Measurements from ENCODE around the gene DNAI2.
"Not testable (repeated sequence)": the region's sequence is repeated elsewhere in the genome, so short reads cannot be mapped to it uniquely, and the experiment has no call there.

Gene DNAI2

DNA sequence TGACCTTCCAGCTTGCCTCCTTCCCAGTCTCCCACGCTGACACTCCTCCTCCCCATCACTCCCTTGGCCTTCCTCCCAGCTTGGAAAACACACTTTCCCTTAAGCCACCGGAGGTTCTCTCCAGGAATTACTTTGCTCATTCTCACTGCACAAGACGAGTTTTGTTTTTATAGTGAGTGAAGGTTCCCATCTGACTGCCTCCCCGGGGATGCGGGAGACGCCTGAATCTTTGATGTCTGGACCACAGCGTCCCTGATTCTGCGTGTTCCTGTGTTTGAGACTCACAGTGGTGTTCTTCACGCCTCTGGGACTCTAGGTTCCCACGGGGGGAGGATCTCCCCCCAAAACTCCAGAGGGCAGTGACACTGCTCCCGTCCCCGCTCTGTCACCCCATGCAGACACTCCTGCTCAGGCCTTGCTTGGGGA lies 2.0 kb downstream of the DNAI2 start:
- DNase-seq (ENCODE audit: low spot score), result no peak

- no peak for DNase-seq (ENCODE audit: low spot score)
These were observed 2.5 kb downstream of the DNAI2 start for GRCh38 chr17:74276541-74277009.

DNA sequence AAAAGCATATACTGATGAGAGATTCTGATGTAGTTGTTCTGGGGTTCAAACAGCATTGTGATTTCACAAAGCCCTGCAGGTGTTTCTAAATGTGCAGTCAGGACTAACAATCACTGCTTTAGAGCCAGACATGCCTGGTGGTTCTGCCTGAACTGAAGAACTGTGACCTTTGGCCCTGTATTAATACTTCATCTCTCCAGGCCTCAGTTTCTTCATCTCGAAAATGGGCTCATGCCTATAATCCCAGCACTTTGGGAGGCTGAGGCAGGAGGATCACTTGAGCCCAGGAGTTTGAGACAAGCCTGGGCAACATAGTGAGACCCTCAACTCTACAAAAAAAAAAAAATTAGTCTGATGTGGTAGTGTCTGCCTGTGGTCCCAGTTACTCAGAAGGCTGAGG lies 3.9 kb downstream of the DNAI2 start:
- DNase-seq (ENCODE audit: low spot score), result no peak

DNA sequence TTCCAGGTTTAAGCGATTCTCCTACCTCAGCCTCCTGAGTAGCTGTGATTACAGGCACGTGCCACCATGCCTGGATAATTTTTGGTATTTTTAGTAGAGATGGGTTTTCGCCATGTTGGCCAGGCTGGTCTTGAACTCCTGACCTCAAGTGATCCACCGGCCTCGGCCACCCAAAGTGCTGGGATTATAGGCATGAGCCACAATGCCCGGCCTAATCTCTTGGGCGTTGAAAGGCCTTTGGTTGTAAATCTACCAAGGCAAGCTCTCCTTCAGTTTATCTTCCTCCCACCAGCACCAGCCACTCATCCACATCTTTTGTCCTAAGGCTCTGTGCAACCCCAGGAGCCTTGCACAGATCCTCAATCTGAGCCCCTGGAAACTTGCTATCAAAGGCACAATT lies 5.6 kb downstream of the DNAI2 start:
- not testable (repeated sequence) for DNase-seq (ENCODE audit: low spot score)

- no peak for DNase-seq (ENCODE audit: low spot score)
These were observed 6.1 kb downstream of the DNAI2 start for GRCh38 chr17:74280093-74280513.

DNA sequence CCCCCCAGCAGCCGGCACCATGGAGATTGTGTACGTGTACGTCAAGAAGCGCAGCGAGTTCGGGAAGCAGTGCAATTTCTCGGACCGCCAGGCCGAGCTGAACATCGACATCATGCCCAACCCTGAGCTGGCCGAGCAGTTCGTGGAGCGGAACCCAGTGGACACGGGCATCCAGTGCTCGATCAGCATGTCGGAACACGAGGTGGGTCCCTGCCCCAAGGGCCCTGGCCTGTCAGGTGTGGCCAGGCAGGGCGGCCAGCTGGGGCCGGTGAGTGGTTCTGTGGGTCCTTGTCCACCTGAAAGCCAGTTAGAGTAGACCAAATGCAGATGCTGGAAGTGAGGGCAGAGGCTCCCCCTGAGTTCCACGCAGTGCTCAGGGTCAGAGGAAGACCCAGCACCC lies 7.8 kb downstream of the DNAI2 start:
- no peak for DNase-seq (ENCODE audit: low spot score)

- not testable (repeated sequence) for DNase-seq (ENCODE audit: low spot score)
These were observed 8.2 kb downstream of the DNAI2 start for GRCh38 chr17:74282274-74282586.

DNA sequence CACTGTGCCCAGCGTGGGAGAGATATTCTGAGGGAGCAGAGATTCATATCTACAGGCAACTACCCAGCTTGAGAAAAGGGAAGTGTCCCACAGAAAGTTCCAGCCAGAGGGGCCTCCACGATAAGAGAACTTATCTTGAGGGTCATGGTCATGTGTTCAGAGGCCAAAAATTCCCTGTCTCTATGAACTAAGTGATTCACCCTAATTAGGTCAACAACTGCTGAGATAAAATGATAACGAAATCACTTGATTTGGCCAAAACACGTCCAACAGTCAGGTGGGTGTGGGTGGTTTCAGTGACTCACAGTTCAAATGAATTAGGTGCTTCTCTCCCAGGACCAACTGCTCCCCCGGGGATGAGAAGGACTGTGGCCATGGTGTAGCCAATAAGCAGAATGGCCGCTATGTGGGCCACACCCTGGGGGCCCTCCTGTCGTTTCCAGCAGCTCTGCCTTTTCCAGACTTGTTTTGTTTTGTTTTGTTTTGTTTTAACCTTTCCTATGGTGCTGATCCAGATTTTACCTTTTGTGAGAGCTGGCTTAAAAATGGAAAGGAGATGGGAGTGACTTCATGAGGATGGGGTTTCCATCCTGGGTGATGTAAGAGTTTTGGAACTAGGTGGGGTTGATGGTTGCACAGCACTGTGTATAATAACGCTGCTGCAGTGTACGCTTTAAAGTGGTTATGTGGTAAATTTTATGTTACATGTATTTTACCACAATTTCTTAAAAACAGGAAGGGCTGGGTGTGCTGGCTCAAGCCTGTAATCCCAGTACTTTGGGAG lies 8.7 kb downstream of the DNAI2 start:
- no peak for DNase-seq (ENCODE audit: low spot score)

DNA sequence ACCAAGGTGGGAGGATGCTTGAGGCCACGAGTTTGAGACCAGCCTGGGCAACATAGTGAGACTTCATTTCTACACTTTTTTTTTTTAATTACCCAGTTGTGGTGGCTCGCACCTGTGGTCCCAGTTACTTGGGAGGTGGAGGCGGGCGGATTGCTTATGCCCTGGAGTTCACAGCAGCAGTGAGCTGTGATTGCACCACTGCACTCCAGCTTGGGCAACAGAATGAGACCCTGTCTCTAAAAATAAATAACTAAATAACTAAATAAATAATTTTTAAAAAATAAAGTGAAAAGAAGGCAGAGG lies 9.3 kb downstream of the DNAI2 start:
- DNase-seq (ENCODE audit: low spot score), result no peak

GRCh38 chr17:74287031-74287602 lies 13.1 kb downstream of the DNAI2 start:
- no peak for DNase-seq (ENCODE audit: low spot score)

DNA sequence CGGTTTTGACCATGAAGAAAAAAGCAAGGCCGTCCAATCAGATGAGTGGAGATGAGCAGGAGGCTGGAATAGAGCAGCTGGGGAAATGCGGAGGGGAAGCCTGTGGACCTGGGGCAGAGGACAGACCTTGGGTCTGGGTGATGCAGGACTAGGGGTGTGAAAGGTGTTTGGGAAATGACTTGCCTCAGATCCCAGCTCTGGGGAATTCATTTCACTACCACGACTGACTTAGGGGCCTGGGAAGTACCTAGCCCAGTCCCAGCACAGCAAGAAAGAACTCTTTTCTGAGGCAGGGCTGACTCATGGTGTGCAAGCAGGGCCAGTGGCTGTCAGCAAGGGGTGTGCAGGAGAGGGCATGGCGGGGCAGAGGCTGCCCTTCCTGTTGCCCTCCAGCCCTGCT lies 14.8 kb downstream of the DNAI2 start:
- DNase-seq (ENCODE audit: low spot score), result no peak

DNA sequence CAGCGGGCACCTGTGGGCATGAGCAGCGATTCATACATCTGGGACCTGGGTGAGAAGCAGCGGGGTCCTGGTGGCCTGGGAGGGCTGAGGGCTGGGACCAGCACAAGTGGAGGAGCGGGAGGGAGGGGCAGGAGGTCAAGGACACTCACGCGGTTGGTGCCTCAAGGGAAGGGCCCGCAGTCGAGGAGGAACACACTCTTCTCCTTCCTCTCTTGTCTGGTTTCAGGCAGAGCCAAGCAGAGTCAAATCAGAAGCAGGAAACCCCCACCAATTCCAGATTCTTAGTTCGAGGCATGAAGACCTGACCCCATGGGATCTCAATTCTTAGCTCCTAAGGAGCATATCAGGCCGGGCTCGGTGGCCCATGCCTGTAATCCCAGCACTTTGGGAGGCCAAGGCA lies 15.7 kb downstream of the DNAI2 start:
- no peak for DNase-seq (ENCODE audit: low spot score)

- DNase-seq (ENCODE audit: low spot score), result no peak
These were observed 16.3 kb downstream of the DNAI2 start for GRCh38 chr17:74290340-74290739.

DNA sequence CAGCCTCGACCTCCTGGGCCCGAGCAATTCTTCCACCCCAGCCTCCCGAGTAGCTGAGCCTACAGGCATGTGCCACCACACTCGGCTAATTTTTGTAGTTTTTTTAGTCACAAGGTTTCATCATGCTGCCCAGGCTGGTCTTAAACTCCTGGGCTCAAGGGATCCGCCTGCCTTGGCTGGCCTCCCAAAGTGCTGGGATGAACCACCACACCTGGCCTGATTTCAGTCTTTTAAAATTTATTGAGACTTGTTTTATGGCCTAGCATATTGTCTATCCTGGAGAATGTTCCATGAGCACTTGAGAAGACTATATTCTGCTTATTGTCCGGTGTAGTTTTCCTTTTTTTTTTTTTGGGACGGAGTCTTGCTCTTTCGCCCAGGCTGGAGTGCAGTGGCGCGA lies 18.5 kb downstream of the DNAI2 start:
- no peak for DNase-seq (ENCODE audit: low spot score)

DNA sequence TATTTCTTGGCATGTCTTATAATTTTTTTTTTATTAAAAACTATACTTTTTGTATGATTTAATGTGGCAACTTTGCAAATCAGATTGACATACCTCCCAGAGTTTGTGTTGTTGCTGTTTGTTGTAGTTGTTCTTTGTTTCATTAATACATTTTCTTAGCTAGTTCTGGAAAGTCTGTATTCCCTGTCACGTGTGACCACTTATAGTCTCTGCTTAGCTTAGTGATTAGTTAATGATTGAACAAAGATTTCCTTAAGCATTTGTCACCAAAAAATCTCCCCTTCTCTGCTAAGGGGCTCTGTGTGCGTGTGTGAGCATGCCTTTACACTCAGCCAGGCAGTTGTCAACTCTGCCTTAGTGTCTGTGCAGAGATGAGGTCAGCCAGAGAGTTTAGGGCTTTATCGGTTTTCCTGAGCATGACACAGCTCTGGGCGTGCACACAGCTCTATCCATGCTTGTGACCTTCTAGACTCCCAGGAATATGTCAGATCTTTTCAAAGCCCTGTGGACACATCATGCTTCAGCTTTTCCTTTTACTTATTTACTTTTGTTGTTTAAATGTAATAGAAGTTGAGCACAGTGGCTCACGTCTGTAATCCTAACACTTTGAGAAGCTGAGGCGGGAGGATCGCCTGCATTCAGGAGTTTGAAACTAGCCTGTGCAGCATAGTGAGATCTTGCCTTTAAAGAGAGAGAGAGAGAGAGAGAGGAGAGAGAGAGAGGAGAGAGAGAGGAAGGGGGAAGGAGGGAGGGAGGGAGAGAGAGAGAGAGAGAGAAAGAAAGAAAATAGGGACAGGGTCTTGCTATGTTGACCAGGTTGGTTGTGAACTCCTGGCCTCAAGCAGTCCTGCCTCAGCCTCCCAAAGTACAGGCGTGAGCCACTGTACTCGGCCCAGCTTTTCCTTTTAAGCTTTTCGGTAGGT lies 21.9 kb downstream of the DNAI2 start:
- no peak for DNase-seq (ENCODE audit: low spot score)

DNA sequence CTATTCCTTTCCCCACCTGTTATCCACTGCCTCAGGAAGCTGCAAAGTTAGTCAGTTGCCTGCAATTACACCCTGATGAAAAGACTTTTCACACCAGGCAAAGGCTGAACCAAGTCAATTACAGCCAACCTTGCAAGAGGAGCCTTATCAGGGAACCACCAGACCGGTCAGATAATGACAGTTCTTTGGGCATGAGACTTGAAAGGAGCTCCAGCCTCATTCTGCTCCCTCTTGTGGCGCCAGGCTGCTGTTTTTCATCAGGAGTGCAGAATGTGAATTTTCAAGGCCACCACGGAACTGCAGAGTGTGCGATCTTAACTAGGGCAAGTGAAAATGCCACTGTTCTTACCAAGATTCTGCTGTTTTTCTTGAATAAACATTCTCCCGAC lies 22.5 kb downstream of the DNAI2 start:
- peak; percentile 74 for DNase-seq (ENCODE audit: low spot score)

DNA sequence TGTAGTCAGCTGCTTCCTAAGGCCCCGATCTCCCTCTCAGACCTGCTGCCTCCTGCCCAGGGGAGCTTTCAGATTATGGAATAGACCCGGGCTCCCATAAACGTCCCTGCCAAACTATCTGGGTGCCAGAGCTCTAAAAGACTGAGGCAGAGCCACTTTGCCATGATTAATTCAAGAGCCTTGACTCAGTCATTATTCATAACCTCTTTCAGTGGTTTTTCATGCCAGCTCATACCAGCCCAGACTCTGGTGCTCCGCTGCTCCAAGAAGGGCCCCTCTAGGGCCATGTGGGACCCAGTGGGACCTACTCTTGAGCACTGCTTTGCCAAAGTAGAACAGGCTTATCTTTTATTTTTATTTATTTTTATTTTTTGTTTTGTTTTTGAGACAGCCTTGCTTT lies 23.9 kb downstream of the DNAI2 start:
- DNase-seq (ENCODE audit: low spot score), result no peak

DNA sequence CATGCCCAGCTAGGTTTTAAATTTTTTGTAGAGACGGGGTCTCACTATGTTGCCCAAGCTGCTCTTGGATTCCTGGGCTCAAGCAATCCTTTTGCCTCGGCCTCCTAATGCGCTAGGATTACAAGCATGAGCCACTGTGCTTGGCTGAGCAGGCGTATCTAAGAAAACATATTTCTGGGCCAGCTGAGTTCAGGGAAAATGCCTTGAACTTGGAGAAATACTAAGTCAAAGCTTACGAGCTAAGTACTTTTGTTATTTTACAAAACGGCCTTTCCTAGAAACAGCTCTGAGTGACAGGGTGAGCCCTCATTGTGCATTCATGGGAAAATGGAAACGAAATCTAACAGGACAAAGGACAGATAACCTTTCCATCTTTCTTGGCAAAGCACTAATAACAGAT lies 24.7 kb downstream of the DNAI2 start:
- no peak for DNase-seq (ENCODE audit: low spot score)

DNA sequence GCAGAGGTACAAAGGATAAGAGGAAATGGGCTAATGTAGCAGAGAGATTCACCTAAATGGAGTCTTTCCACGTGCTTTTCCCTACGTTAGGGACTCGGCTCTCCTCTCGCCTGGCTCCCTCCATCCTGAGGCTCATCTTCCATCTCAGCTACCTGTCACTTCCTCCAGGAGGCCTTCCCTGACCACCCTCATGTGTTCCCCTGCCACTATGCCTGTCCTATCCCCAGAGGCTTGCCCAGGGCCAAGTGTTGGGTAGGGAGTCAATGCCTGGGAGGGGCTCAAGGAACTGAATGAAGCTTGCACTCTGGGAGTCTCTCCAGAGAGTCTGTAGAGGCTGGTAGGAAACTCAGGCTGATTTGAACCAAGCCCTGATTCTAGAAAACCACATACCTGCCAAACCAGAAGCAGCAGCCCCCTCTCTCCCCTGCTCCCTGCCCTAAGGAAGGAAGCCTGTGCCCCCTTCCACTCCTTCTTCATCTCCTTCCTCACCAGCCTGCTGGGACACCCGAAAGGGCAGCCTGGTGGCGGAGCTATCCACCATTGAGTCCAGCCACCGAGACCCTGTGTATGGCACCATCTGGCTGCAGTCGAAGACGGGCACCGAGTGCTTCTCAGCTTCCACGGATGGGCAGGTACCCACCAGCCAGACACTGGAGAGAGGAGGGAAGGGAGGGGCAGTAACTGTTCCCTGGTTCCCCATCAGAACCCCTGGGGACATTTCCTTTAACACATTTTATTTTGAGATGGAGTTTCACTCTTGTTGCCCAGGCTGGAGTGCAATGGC lies 25.4 kb downstream of the DNAI2 start:
- DNase-seq (ENCODE audit: low spot score), result no peak

DNA sequence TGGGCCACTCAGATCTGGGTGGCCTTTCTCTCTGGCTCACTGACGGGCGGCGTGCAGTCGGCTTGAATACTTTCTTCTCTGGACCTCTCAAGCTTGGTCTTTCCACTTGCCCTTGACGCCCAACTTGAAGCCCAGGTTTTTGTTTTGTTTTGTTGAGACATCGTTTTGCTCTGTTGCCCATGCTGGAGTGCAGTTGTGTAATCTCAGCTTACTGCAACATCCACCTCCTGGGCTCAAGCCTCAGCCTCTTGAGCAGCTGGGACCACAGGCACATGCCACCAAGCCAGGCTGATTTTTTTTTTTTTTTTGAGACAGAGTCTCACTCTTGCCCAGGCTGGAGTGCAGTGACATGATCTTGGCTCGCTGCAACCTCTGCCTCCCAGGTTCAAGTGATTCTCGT lies 29.3 kb downstream of the DNAI2 start:
- no peak for DNase-seq (ENCODE audit: low spot score)

- DNase-seq (ENCODE audit: low spot score), result no peak
These were observed 30.1 kb downstream of the DNAI2 start for GRCh38 chr17:74304184-74304583.
